Endothelial cell of umbilical vein (primary cell): Measurements from ENCODE around the gene PIK3R6. TPM values are rescaled to one million over a fixed set of nuclear protein-coding genes. Genes with fewer than 3 reads are reported as not detected.

Experiments
- BruUV-seq: library from RNA; stranded (reverse); fragments of 400-500 nt; replicated peaks from 2 replicates; lab custom pipeline; 2021; lab: Mats Ljungman, UMichigan
- CTCF ChIA-PET: fragments of 300-600, 350-600 bp; sonication (Branson Sonifier 250); formaldehyde crosslinking; loops from one replicate; lab custom pipeline; 2021; ENCODE audit warnings: antibody characterized with exemption, inconsistent platforms; lab: Charles Lee
- POLR2A ChIA-PET: fragments of 300-600, 350-600 bp; sonication (Branson Sonifier 250); formaldehyde crosslinking; loops from one replicate; lab custom pipeline; 2021; ENCODE audit warnings: antibody characterized with exemption, inconsistent platforms; lab: Charles Lee
- DNase-seq: peaks from one replicate; pipeline ENCODE4 v3.0.0-alpha.2; 2011; ENCODE audit warnings: low read depth, low spot score
- FAIRE-seq: peaks from 2 replicates; lab custom pipeline; 2011; peaks lifted over from hg19 to GRCh38; lab: Jason Lieb, UNC
- H2AFZ ChIP-seq: 2 replicates; pipeline ENCODE4 v1.6.0; 2012; ENCODE audit warnings: low read depth, low read length, control low read depth, inconsistent platforms
- H3K27ac ChIP-seq: 2 replicates; pipeline ENCODE4 v1.5.1; 2011; ENCODE audit warnings: low read depth, mild to moderate bottlenecking, control low read depth, low read length, moderate library complexity; ENCODE audit not compliant: insufficient read depth
- H3K27me3 ChIP-seq, 2 experiments: 2 replicates each; pipeline versions ENCODE4 v1.6.0 to v1.6.1; 2011; ENCODE audit warnings: low read length in 2 of 2, mixed read lengths in 1 of 2; ENCODE audit not compliant: control insufficient read depth in 2 of 2, insufficient read depth in 2 of 2
- H3K36me3 ChIP-seq, 2 experiments: 2 replicates in 1 of 2; 3 replicates in 1 of 2; pipeline ENCODE4 v1.5.1; 2011; ENCODE audit warnings: low read length in 2 of 2, mild to moderate bottlenecking in 1 of 2, moderate library complexity in 1 of 2; ENCODE audit not compliant: control insufficient read depth in 2 of 2, insufficient read depth in 2 of 2; ENCODE audit errors: extremely low read depth in 1 of 2
- H3K4me1 ChIP-seq: 3 replicates; pipeline ENCODE4 v1.5.1; 2011; ENCODE audit warnings: mild to moderate bottlenecking, low read length; ENCODE audit not compliant: control insufficient read depth, insufficient read depth; ENCODE audit errors: extremely low read depth
- H3K4me2 ChIP-seq: 2 replicates; pipeline ENCODE4 v1.6.1; 2011; ENCODE audit warnings: low read length, control low read depth, mixed read lengths; ENCODE audit not compliant: insufficient read depth
- H3K4me3 ChIP-seq, 3 experiments: fragments of 200-600 bp in 1 of 3; sonication (generic), shearing (Covaris generic) in 1 of 3; replicated peaks in 1 of 3; 2 replicates each; pipeline ENCODE4 v1.5.1; 2011 to 2016; ENCODE audit warnings: control low read depth in 3 of 3, low read length in 3 of 3, mild to moderate bottlenecking in 2 of 3, inconsistent platforms in 1 of 3, low read depth in 1 of 3, moderate library complexity in 1 of 3; ENCODE audit not compliant: insufficient read depth in 1 of 3
- H3K79me2 ChIP-seq: 2 replicates; pipeline ENCODE4 v1.6.0; 2012; ENCODE audit warnings: low read length, inconsistent platforms; ENCODE audit not compliant: control insufficient read depth, insufficient read depth
- H3K9ac ChIP-seq: replicated peaks from 2 replicates; pipeline ENCODE3; 2011; ENCODE audit warnings: low read length, control low read depth; ENCODE audit not compliant: insufficient read depth; ENCODE audit errors: extremely low read depth
- H3K9me1 ChIP-seq: replicated peaks from 3 replicates; pipeline ENCODE4 v1.6.0; 2011; ENCODE audit warnings: mild to moderate bottlenecking, low read length; ENCODE audit not compliant: control insufficient read depth, insufficient read depth; ENCODE audit errors: extremely low read depth
- H3K9me3 ChIP-seq: replicated peaks from 2 replicates; pipeline ENCODE4 v1.5.1; 2012; ENCODE audit warnings: low read length, inconsistent platforms; ENCODE audit not compliant: control insufficient read depth, insufficient read depth
- H4K20me1 ChIP-seq: replicated peaks from 2 replicates; pipeline ENCODE3; 2011; ENCODE audit warnings: mild to moderate bottlenecking, low read length; ENCODE audit not compliant: control insufficient read depth, insufficient read depth; ENCODE audit errors: extremely low read depth
- CTCF ChIP-seq, 2 donors: IDR thresholded peaks; 1 replicate in 1 of 2; 2 replicates in 1 of 2; pipeline ENCODE4 v1.5.1; 2011; ENCODE audit warnings: low read length in 2 of 2, mild to moderate bottlenecking in 2 of 2, moderate library complexity in 2 of 2, control low read depth in 1 of 2, inconsistent platforms in 1 of 2, low read depth in 1 of 2; ENCODE audit not compliant: insufficient read depth in 1 of 2; ENCODE audit errors: extremely low read depth in 1 of 2
- EZH2 ChIP-seq: IDR thresholded peaks from 2 replicates; pipeline ENCODE4 v1.6.1; 2012; ENCODE audit warnings: borderline replicate concordance, low read depth, mild to moderate bottlenecking, moderate library complexity, low read length, inconsistent platforms; ENCODE audit not compliant: severe bottlenecking
- FOS ChIP-seq: IDR thresholded peaks from 2 replicates; pipeline ENCODE4 v1.6.1; 2011; ENCODE audit warnings: mild to moderate bottlenecking, low read length, moderate library complexity, borderline replicate concordance; ENCODE audit not compliant: insufficient read depth
- GATA2 ChIP-seq: IDR thresholded peaks from 2 replicates; pipeline ENCODE4 v1.7.0; 2011; ENCODE audit warnings: low read depth, mild to moderate bottlenecking, moderate library complexity, mixed read lengths, low read length; ENCODE audit not compliant: insufficient read length, insufficient read depth
- JUN ChIP-seq: IDR thresholded peaks from 2 replicates; pipeline ENCODE4 v1.6.1; 2011; ENCODE audit warnings: borderline replicate concordance, low read depth; ENCODE audit not compliant: insufficient read length, insufficient read depth
- MAX ChIP-seq: IDR thresholded peaks from 2 replicates; pipeline ENCODE4 v1.6.1; 2011; ENCODE audit not compliant: insufficient read depth, insufficient read length
- MYC ChIP-seq: IDR thresholded peaks from one replicate; pipeline ENCODE4 v1.6.1; 2011; ENCODE audit warnings: mild to moderate bottlenecking, low read depth, low read length
- POLR2A ChIP-seq: IDR thresholded peaks from 2 replicates; pipeline ENCODE4 v1.6.1; 2012; ENCODE audit warnings: low read depth, mild to moderate bottlenecking, control low read depth, low read length
- POLR2AphosphoS5 ChIP-seq: IDR thresholded peaks from 2 replicates; pipeline ENCODE4 v1.6.1; 2012; ENCODE audit warnings: low read depth, mild to moderate bottlenecking, control low read depth, low read length, moderate library complexity; ENCODE audit not compliant: insufficient read depth
- dilution Hi-C: fragments of 300-500 bp; cut with MboI; formaldehyde crosslinking; loops from one replicate; pipeline ENCODE4 v1.15.0; 2019; ENCODE audit warnings: low sequenced_read_pairs; ENCODE audit not compliant: extremely low pct_ligation_motif_present
- intact Hi-C: fragments of 100-400 bp; cut with micrococcal nuclease; formaldehyde crosslinking; loops from one replicate; pipeline ENCODE4 v1.10.0; 2022
- polyA plus RNA-seq, 4 experiments: library from polyadenylated mRNA; depleted of rRNA in 3 of 4; stranded (reverse) in 3 of 4; unstranded in 1 of 4; fragments of >200 nt; gene quantifications; 2 replicates each; pipeline versions ENCODE4 v1.2.1 to v1.2.3, GENCODE V29; 2011 to 2012; ENCODE audit warnings: missing spikeins in 1 of 4
- total RNA-seq: library from RNA; stranded (reverse); gene quantifications from 2 replicates; pipeline ENCODE4 v1.2.3, GENCODE V29; 2021

Gene PIK3R6
- total and polyA plus RNA-seq, 2 donors (not counting 3 experiments of a cell fraction or from before 2014, with no cell fraction given) = not detected

DNA sequence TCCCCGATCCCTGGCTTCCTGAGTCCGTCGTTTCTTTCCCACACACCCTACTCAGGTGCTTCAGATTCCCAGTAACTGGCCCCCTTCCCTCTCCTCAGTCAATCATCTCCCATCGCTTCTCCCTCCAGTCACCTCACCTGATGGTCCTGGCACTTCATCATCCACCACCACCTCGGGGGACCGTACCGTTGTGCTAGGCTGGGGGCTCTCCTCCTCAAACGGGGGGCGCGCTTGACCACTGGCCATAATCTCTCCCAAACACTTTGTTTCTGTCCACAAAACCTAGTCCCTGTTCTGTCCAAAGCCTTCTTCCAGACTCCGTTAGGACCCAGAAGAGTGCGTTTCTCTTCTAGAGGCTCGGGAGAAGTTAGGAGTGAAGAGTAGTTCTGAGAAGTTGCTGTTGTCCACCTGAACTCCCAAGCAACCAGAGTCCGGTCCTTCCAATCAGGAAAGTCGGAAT is 109.3 kb downstream of the PIK3R6 start, which contains the start of gene SPDYE4:
Gene SPDYE4 (minus strand): TSS at position 410 of the 460 bp plus-strand sequence. CDS start 164 bp downstream, at position 246.
- no peak within 1 kb of the TSS for H2AFZ ChIP-seq
- DNase-seq = no peak
- no peaks in the 10 kb centered on the region for H3K4me1 ChIP-seq
- no peak within 1 kb of the TSS for H3K4me2 ChIP-seq
- peaks cover 4 to 5% of the 10 kb centered on the region in 2 experiments for H3K27me3 ChIP-seq
- no peaks in the 10 kb centered on the region for H3K79me2 ChIP-seq
- no peaks in the 10 kb centered on the region for H4K20me1 ChIP-seq
- H3K4me3 ChIP-seq = no peak within 1 kb of the TSS
- no peaks in the 10 kb centered on the region for H3K9me1 ChIP-seq
- FAIRE-seq = no peak
- intact Hi-C loops = no loop called here
- no peaks in the 10 kb centered on the region for H3K36me3 ChIP-seq
- ChIA-PET CTCF (interaction anchor here (4.2 kb wide), 1 partner anchor 12 kb away, joined by 15 read pairs; no protein-coding TSS in a partner anchor), POLR2A (no interaction called here)
- H3K9ac ChIP-seq = no peak within 1 kb of the TSS
- H3K9me3 ChIP-seq = no peaks in the 10 kb centered on the region
- no peak for TF ChIP-seq CTCF (IDR thresholded peaks at IDR 0.05; ENCODE audit: extremely low read depth in 1 of 2, insufficient read depth in 1 of 2, low read depth in 1 of 2, low read length in 2 of 2)
- TF ChIP-seq MYC = no peak
- no peak for TF ChIP-seq MAX
- TF ChIP-seq EZH2 = no peak
- TF ChIP-seq POLR2AphosphoS5 = no peak
- TF ChIP-seq FOS = no peak
- no peak for TF ChIP-seq JUN
- no peak for TF ChIP-seq POLR2A
- TF ChIP-seq GATA2 = no peak
- BruUV-seq = no TSS peak
- H3K27ac ChIP-seq = no peak within 1 kb of the TSS
- dilution Hi-C loops = no loop called here
